Astrocyte (in vitro differentiated cells and primary cell): ENCODE data around the gene SPRED3.

Experiments
- EZH2 ChIP-seq: IDR thresholded peaks from 2 replicates; pipeline ENCODE4 v1.6.1; 2012; ENCODE audit warnings: mild to moderate bottlenecking, low read length, inconsistent platforms; ENCODE audit not compliant: insufficient read depth
- TF ChIP-seq, protein P1 (sequence below): IDR thresholded peaks from 2 replicates; pipeline ENCODE4 v1.5.1; 2011; ENCODE audit warnings: low read depth, mild to moderate bottlenecking, inconsistent platforms, low read length, moderate library complexity; ENCODE audit not compliant: insufficient read depth

DNA sequence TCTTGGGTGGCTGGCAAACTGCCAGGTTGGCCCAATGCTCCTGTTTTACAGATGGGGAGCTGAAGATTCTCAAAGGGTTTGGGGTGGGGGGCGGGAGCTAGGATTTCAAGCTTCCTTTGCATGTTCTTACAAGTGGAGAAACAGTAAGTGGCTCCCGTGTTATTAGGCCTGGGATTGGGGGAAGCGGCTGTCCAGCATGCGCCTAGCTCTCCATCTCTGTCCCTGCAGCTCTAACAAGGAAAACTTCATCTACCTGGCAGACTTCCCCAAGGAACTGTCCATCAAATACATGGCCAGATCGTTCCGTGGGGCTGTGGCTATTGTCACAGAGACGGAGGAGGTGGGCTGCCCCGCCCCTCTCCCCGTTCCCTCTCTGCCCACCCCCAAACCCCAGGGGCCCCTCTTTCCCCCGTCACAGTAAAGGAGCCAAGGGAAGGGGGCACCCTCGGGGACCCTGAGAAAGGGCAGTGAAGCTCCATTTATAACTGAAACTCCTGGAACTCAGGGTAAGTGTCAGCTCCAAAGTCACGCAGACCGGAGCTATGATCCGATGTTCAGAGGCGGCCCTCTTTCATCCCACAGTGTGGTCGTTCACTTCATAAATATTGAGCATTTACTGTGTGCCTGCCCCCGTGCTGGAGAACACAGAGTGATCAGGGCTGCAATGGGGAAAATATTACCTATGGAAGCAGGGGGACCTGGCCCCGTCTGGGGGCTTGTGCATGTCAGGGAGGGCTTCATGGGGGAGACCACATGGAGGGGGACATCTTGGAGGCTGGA lies 29.1 kb upstream of the SPRED3 start:
- TF ChIP-seq, protein P1, sequence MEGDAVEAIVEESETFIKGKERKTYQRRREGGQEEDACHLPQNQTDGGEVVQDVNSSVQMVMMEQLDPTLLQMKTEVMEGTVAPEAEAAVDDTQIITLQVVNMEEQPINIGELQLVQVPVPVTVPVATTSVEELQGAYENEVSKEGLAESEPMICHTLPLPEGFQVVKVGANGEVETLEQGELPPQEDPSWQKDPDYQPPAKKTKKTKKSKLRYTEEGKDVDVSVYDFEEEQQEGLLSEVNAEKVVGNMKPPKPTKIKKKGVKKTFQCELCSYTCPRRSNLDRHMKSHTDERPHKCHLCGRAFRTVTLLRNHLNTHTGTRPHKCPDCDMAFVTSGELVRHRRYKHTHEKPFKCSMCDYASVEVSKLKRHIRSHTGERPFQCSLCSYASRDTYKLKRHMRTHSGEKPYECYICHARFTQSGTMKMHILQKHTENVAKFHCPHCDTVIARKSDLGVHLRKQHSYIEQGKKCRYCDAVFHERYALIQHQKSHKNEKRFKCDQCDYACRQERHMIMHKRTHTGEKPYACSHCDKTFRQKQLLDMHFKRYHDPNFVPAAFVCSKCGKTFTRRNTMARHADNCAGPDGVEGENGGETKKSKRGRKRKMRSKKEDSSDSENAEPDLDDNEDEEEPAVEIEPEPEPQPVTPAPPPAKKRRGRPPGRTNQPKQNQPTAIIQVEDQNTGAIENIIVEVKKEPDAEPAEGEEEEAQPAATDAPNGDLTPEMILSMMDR, result no peak
- TF ChIP-seq EZH2, result no peak
